HG03520 (cell line): ENCODE results near the gene TMEM154.

Source experiments
- ATAC-seq: cut with Tn5 transposase; IDR thresholded peaks from one replicate; pipeline ENCODE4 v1.9.1; 2021; ENCODE audit warnings: mild to moderate bottlenecking, moderate library complexity; ENCODE audit not compliant: unreplicated experiment

Gene TMEM154

GRCh38 chr4:152696764-152697261 lies 17.0 kb upstream of the TMEM154 start:
- ATAC-seq = peak; percentile 98

GRCh38 chr4:152693871-152694270 lies 14.1 kb upstream of the TMEM154 start:
- ATAC-seq = no peak

GRCh38 chr4:152691761-152692160 lies 12.0 kb upstream of the TMEM154 start:
- ATAC-seq = no peak

- ATAC-seq = no peak
Measured at GRCh38 chr4:152690706-152691651, 11.2 kb upstream of the TMEM154 start.

GRCh38 chr4:152689615-152690501 lies 10.1 kb upstream of the TMEM154 start:
- ATAC-seq = no peak

- ATAC-seq = no peak
Measured at GRCh38 chr4:152687974-152688599, 8.3 kb upstream of the TMEM154 start.

GRCh38 chr4:152686452-152687013 lies 6.7 kb upstream of the TMEM154 start:
- ATAC-seq = no peak

- ATAC-seq = no peak
Measured at GRCh38 chr4:152684587-152684986, 4.8 kb upstream of the TMEM154 start.

- ATAC-seq = peak; percentile 48
Measured at GRCh38 chr4:152684007-152684406, 4.2 kb upstream of the TMEM154 start.

GRCh38 chr4:152682143-152682941 lies 2.5 kb upstream of the TMEM154 start:
- ATAC-seq = no peak

- no peak for ATAC-seq
Measured at GRCh38 chr4:152680988-152681603, 1.3 kb upstream of the TMEM154 start.

GRCh38 chr4:152678841-152679240 lies 956 bp downstream of the TMEM154 start:
- no peak for ATAC-seq

- ATAC-seq = no peak
Measured at GRCh38 chr4:152677117-152677516, 2.7 kb downstream of the TMEM154 start.

GRCh38 chr4:152676052-152676854 lies 3.5 kb downstream of the TMEM154 start:
- no peak for ATAC-seq

- ATAC-seq = no peak
Measured at GRCh38 chr4:152674359-152674758, 5.4 kb downstream of the TMEM154 start.

- ATAC-seq = no peak
Measured at GRCh38 chr4:152673489-152673888, 6.3 kb downstream of the TMEM154 start.

GRCh38 chr4:152672206-152673092 lies 7.3 kb downstream of the TMEM154 start:
- ATAC-seq = no peak
